Testis (tissue), 3 donors: Measurements from ENCODE around the gene ILF2. TPM values are rescaled to one million over a fixed set of nuclear protein-coding genes. Genes with fewer than 3 reads are reported as not detected.

ENCODE experiments used
- DNase-seq: peaks from one replicate; pipeline ENCODE4 v3.0.0-alpha.2; 2019
- H3K27ac ChIP-seq, 2 donors: fragments of 200-600 bp; sonication (generic); one replicate each; pipeline ENCODE4 v1.5.1; 2019
- H3K27me3 ChIP-seq: fragments of 200-600 bp; sonication (generic); one replicate; pipeline ENCODE4 v1.5.1; 2019
- H3K36me3 ChIP-seq: fragments of 200-600 bp; sonication (generic); one replicate; pipeline ENCODE4 v1.5.1; 2017; ENCODE audit warnings: low read depth; ENCODE audit errors: missing control alignments
- H3K4me1 ChIP-seq: fragments of 200-600 bp; sonication (generic); one replicate; pipeline ENCODE4 v1.5.1; 2019
- H3K4me3 ChIP-seq, 2 donors: fragments of 200-600 bp; sonication (generic); one replicate each; pipeline ENCODE4 v1.5.1; 2017 to 2019
- H3K9me3 ChIP-seq: fragments of 200-600 bp; sonication (generic); one replicate; pipeline ENCODE4 v1.5.1; 2017
- POLR2A ChIP-seq: fragments of 450-650 bp; IDR thresholded peaks from one replicate; pipeline ENCODE4 v1.6.1; 2017; ENCODE audit warnings: antibody characterized with exemption, mild to moderate bottlenecking, moderate library complexity
- WGBS, 2 donors: methylation state at CpG; one replicate each; pipeline ENCODE4 v1.1.5; 2018; 5-methylcytosine and 5-hydroxymethylcytosine counted together
- intact Hi-C: fragments of 100-400 bp; cut with DNase I; formaldehyde crosslinking; loops from one replicate; pipeline ENCODE4 v1.15.1; 2023; ENCODE audit warnings: low total_unique reads
- polyA plus RNA-seq: library from polyadenylated mRNA; stranded (reverse); fragments of 350-450 nt; fragmentation: Illumina TruSeq; extraction: RNeasy Lipid Tissue Mini Kit (QIAGEN cat#74804); gene quantifications from one replicate; pipeline ENCODE4 v1.2.3, GENCODE V29; 2014; ENCODE audit warnings: low read depth, low replicate concordance; ENCODE audit not compliant: insufficient read depth
- total RNA-seq, 2 donors: library from RNA; depleted of rRNA; stranded (reverse); fragments of >200 nt; gene quantifications; one replicate each; pipeline ENCODE4 v1.2.3, GENCODE V29; 2016
- TF ChIP-seq, protein P1 (sequence below), 3 experiments: fragments of 450-650 bp in 2 of 3; fragments of 200-600 bp in 1 of 3; sonication (generic) in 1 of 3; IDR thresholded peaks; one replicate each; pipeline ENCODE4 v1.5.1; 2016 to 2019; ENCODE audit warnings: antibody characterized with exemption in 3 of 3, mild to moderate bottlenecking in 2 of 3, moderate library complexity in 1 of 3

Gene ILF2
- total and polyA plus RNA-seq, 3 donors from 2014 or later: 150 to 295 (median 153) TPM

DNA sequence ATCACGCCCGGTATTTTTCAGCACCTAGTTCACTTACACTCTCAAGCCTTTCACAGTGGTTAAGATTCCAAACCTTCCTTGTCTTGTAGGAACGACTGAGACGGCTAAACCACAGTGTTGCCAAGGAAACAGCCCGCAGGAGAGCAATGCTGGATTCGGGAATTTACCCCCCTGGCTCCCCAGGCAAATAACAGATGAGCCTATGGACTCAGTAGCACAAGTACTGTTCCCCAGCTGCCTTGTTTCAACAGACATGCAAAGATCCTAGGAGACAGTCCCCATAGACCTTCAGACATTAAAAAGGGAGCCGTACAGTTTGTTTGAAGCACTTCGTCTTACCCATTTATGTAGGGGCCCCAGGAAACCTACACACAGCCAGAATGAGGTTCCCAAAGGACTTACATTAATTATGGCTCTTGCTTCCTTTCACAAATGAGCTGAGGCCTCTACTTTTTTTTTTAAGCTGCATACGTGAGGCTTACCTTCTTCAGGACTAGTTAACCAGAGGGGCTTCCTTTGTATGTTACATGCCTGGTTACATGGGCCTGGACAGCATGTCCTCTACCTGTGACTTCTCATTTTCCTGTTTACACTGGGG lies 9.6 kb downstream of the ILF2 start:
- no peaks in the 10 kb centered on the region for H3K9me3 ChIP-seq
- no peaks in the 10 kb centered on the region for H3K36me3 ChIP-seq
- no peak overlapping the region for H3K27ac ChIP-seq
- no peak for DNase-seq
- H3K27me3 ChIP-seq: no peaks in the 10 kb centered on the region
- TF ChIP-seq, protein P1, sequence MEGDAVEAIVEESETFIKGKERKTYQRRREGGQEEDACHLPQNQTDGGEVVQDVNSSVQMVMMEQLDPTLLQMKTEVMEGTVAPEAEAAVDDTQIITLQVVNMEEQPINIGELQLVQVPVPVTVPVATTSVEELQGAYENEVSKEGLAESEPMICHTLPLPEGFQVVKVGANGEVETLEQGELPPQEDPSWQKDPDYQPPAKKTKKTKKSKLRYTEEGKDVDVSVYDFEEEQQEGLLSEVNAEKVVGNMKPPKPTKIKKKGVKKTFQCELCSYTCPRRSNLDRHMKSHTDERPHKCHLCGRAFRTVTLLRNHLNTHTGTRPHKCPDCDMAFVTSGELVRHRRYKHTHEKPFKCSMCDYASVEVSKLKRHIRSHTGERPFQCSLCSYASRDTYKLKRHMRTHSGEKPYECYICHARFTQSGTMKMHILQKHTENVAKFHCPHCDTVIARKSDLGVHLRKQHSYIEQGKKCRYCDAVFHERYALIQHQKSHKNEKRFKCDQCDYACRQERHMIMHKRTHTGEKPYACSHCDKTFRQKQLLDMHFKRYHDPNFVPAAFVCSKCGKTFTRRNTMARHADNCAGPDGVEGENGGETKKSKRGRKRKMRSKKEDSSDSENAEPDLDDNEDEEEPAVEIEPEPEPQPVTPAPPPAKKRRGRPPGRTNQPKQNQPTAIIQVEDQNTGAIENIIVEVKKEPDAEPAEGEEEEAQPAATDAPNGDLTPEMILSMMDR (IDR thresholded peaks at IDR 0.05): no peak
- no peak for TF ChIP-seq POLR2A
- peaks cover 5% of the 10 kb centered on the region for H3K4me1 ChIP-seq
- intact Hi-C loops: no loop called here
- 57 to 64% methylated on average over 9 of the region's 9 CpGs for WGBS, 2 donors
- H3K4me3 ChIP-seq: no peak overlapping the region

DNA sequence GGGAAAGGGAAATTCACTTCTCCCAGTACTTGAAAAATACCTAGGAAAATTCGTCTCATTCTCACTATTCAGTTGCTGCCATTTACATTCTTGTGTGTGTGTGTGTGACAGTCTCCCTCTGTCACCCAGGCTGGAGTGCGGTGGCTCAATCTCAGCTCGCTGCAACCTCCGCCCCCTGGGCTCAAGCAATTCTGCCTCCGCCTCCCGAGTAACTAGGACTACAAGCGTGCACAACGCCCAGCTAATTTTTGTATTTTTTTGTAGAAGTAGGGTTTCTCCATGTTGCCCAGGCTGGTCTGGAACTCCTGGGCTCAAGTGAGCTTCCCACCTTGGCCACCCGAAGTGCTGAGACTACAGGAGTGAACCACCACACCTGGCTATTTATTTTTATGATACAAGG lies 11.1 kb downstream of the ILF2 start:
- no peak for DNase-seq
- intact Hi-C loops: no loop called here

DNA sequence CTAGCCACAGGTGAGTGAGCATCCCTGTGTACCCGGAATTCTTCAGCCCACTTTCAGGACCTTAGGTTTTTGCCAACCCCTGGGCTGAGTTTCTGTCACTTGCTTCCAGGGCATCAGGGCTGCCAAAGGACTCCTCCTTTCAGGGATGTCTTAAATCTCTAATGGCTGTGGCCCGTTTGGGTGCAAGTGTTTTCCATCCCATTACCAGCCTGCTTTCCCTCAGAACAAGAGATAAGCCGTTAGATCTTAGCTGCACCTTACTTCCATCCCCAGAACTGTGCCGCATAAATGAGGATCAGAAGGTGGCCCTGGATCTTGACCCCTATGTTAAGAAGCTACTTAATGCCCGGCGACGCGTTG lies 11.6 kb downstream of the ILF2 start:
- no peaks in the 10 kb centered on the region for H3K9me3 ChIP-seq
- TF ChIP-seq POLR2A: no peak
- TF ChIP-seq, protein P1 (IDR thresholded peaks at IDR 0.05): no peak
- no peak for DNase-seq
- H3K27ac ChIP-seq: peak overlapping the region; percentile 98 to 99
- 13 to 23% methylated on average over 8 of the region's 8 CpGs for WGBS, 2 donors
- intact Hi-C loops: no loop called here
- no peaks in the 10 kb centered on the region for H3K27me3 ChIP-seq
- H3K4me1 ChIP-seq: peaks cover 5% of the 10 kb centered on the region
- no peaks in the 10 kb centered on the region for H3K36me3 ChIP-seq
- peak overlapping the region; percentile 88 to 93 for H3K4me3 ChIP-seq

More for the DNA sequence above, 11.1 kb downstream of the ILF2 start:
- Histone ChIP-seq H3K27me3 (no peaks in the 10 kb centered on the region), H3K4me1 (peaks cover 5% of the 10 kb centered on the region), H3K9me3 (no peaks in the 10 kb centered on the region), H3K4me3 (no peak overlapping the region), H3K36me3 (no peaks in the 10 kb centered on the region), H3K27ac (peak overlapping the region; percentile 98 to 99)
- TF ChIP-seq, protein P1 (IDR thresholded peaks at IDR 0.05): no peak
- TF ChIP-seq POLR2A: no peak
- 65 to 71% methylated on average over 9 of the region's 9 CpGs for WGBS, 2 donors

DNA sequence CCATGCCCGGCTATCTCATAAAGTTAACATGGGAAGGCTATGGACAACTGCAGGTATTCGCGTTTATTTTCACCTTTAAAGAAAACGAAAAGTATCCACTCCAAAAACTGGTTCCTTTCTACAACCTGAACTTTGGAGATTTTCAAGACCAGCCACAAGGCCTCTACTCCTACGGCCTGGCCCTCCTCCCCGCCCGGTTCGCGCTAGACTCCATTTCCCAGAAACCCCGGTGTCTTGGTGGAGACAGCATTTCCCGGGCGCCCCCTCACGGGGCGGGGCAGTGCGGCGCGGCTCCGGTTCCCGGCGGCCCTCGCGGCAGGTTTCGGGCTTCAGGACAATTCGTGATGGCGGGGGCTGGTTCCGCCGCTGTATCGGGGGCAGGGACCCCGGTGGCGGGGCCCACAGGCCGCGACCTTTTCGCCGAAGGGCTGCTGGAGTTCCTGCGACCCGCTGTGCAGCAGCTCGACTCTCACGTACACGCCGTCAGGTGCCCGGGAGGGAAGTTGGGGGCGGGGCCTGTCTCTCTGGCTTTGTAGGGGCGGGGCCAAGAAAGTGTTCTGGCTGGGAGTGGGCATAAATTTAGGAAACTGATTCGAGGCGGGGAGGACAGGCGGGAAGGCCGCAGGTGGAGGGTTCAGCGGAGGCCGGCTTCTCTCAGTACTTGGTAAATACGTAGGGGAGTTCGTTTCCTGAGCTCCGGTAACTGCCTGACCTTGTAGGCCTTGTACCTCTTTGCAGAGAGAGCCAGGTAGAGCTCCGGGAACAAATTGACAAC lies 12.2 kb downstream of the ILF2 start, which contains the start of gene SNAPIN:
TSS of gene SNAPIN (plus strand) at position 304 of the 775 bp plus-strand sequence. CDS start at position 345, 41 bp downstream.
- Histone ChIP-seq H3K9me3 (no peaks in the 10 kb centered on the region), H3K4me1 (peaks cover 5% of the 10 kb centered on the region), H3K36me3 (no peaks in the 10 kb centered on the region), H3K4me3 (peak within 1 kb of the TSS; percentile 88 to 93), H3K27ac (peak within 1 kb of the TSS; percentile 98 to 99), H3K27me3 (no peaks in the 10 kb centered on the region)
- peak; percentile 93 for DNase-seq
- 2 to 4% methylated on average over 17 to 51 of the region's 53 CpGs for whole genome bisulfite sequencing, 2 donors
- intact Hi-C loops: no loop called here
- peak; percentile 3 for TF ChIP-seq POLR2A
- TF ChIP-seq, protein P1 (IDR thresholded peaks at IDR 0.05): peak; percentile 11 to 41 (median 20)
